Upper lobe of left lung (tissue), 4 donors: Measurements from ENCODE around the gene SPP2.

Experiments used
- EP300 ChIP-seq, 4 donors: sonication (generic); formaldehyde crosslinking; IDR thresholded peaks; one replicate each; pipeline ENCODE4 v1.5.1; 2017; ENCODE audit warnings: antibody characterized with exemption in 4 of 4, control low read depth in 2 of 4
- POLR2A ChIP-seq, 4 donors: fragments of 450-650 bp; IDR thresholded peaks; one replicate each; pipeline ENCODE4 v1.5.1; 2016 to 2017; ENCODE audit warnings: antibody characterized with exemption in 4 of 4, mild to moderate bottlenecking in 2 of 4
- TF ChIP-seq, protein P1 (sequence below), 6 experiments: fragments of 450-650 bp in 4 of 6; fragments of 200-600 bp in 2 of 6; sonication (generic) in 2 of 6; IDR thresholded peaks; one replicate each; pipeline ENCODE4 v1.5.1; 2016 to 2019; ENCODE audit warnings: antibody characterized with exemption in 6 of 6

- TF ChIP-seq, protein P1, sequence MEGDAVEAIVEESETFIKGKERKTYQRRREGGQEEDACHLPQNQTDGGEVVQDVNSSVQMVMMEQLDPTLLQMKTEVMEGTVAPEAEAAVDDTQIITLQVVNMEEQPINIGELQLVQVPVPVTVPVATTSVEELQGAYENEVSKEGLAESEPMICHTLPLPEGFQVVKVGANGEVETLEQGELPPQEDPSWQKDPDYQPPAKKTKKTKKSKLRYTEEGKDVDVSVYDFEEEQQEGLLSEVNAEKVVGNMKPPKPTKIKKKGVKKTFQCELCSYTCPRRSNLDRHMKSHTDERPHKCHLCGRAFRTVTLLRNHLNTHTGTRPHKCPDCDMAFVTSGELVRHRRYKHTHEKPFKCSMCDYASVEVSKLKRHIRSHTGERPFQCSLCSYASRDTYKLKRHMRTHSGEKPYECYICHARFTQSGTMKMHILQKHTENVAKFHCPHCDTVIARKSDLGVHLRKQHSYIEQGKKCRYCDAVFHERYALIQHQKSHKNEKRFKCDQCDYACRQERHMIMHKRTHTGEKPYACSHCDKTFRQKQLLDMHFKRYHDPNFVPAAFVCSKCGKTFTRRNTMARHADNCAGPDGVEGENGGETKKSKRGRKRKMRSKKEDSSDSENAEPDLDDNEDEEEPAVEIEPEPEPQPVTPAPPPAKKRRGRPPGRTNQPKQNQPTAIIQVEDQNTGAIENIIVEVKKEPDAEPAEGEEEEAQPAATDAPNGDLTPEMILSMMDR (IDR thresholded peaks at IDR 0.05) = no peak
- TF ChIP-seq POLR2A (IDR thresholded peaks at IDR 0.05) = no peak
- no peak for TF ChIP-seq EP300 (IDR thresholded peaks at IDR 0.05)
Observed at GRCh38 chr2:234002281-234002680, 48.2 kb upstream of the SPP2 start.
